Mucosa of rectum (tissue), 2 donors: ENCODE measurements around the gene RFPL4AL1.
"Not testable (repeated sequence)": the region's sequence is repeated elsewhere in the genome, so short reads cannot be mapped to it uniquely, and the experiment has no call there.

Source experiments
- H3K27ac ChIP-seq, 2 donors: one replicate each; pipeline ENCODE4 v1.7.0; 2013; ENCODE audit warnings: inconsistent platforms in 2 of 2, low read depth in 2 of 2, low read length in 2 of 2
- H3K27me3 ChIP-seq, 2 donors: one replicate each; pipeline ENCODE4 v1.7.0; 2013; ENCODE audit warnings: low read length in 2 of 2; ENCODE audit not compliant: control insufficient read depth in 2 of 2, insufficient read depth in 2 of 2
- H3K36me3 ChIP-seq, 2 donors: one replicate each; pipeline ENCODE4 v1.7.0; 2013; ENCODE audit warnings: low read length in 2 of 2; ENCODE audit not compliant: control insufficient read depth in 2 of 2, insufficient read depth in 2 of 2
- H3K4me1 ChIP-seq, 2 donors: one replicate each; pipeline ENCODE4 v1.7.0; 2013; ENCODE audit warnings: low read length in 2 of 2, mild to moderate bottlenecking in 1 of 2; ENCODE audit not compliant: control insufficient read depth in 2 of 2, insufficient read depth in 2 of 2
- H3K4me3 ChIP-seq, 2 donors: one replicate each; pipeline ENCODE4 v1.7.0; 2013; ENCODE audit warnings: low read length in 2 of 2
- H3K9ac ChIP-seq, 2 donors: one replicate each; pipeline ENCODE4 v1.7.0; 2013; ENCODE audit warnings: low read length in 2 of 2, low read depth in 1 of 2, mild to moderate bottlenecking in 1 of 2
- H3K9me3 ChIP-seq, 2 donors: one replicate each; pipeline ENCODE4 v1.7.0; 2013; ENCODE audit warnings: low read length in 2 of 2; ENCODE audit not compliant: control insufficient read depth in 2 of 2
- donor health status: healthy.
- donor health status: Normal muscosa, but diverticular disease.

Gene RFPL4AL1

DNA sequence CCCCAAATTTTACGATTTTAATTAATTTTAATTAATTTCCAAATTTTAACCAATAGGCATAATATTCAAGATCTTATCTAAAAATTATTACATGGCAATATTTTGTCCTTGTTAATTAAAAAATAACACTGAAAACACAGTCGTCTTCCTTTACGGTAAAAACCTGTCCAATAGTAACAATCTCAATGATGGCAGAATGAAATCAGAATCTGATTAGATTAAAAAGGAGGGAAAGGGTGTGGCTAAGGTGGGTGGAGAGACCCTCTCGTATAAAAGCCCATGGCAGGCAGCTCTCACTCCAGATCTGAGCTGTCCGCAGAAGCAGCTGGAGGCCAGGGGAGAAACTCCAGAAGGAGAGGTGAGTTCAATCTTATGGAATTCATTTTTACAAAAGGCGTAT, at the start of gene RFPL4AL1:
TSS of gene RFPL4AL1 (plus strand) at position 301 of the 400 bp plus-strand sequence. CDS start 2,687 bp downstream, outside the sequence.
- not testable (repeated sequence) for H3K9ac ChIP-seq, H3K4me3 ChIP-seq, H3K27ac ChIP-seq, H3K36me3 ChIP-seq, H3K9me3 ChIP-seq, H3K27me3 ChIP-seq, H3K4me1 ChIP-seq

DNA sequence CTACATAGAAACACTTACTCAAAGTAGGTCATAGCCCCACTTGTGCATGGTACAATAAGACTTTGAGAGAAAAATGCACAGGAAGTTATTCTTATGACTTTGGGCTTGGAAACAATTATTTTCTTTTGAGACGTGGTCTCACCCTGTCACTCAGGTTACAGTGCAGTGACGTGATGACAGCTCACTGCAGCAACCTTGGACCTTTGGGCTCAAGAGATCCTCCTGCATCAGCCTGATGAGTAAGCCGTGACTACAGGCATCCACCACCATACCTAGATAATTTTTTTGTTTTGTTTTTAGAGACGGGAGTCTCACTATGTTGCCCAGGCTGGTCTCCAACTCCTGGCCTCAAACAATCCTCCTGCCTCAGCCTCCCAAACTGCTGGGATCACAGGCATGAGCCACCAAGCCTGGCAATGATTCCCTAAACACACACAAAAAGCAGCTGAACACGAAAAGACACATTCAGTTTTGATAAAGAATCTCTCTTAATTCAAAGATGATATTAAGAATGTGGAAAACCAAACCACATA, 48.6 kb upstream of the RFPL4AL1 start:
- peaks cover 0 to 2% of the 10 kb centered on the region in 2 donors for H3K9me3 ChIP-seq
- no peak overlapping the region for H3K4me3 ChIP-seq
- peaks cover 0 to 5% of the 10 kb centered on the region in 2 donors for H3K27me3 ChIP-seq
- H3K36me3 ChIP-seq: no peaks in the 10 kb centered on the region
- no peaks in the 10 kb centered on the region for H3K4me1 ChIP-seq
- no peak overlapping the region for H3K27ac ChIP-seq
- no peak overlapping the region for H3K9ac ChIP-seq

DNA sequence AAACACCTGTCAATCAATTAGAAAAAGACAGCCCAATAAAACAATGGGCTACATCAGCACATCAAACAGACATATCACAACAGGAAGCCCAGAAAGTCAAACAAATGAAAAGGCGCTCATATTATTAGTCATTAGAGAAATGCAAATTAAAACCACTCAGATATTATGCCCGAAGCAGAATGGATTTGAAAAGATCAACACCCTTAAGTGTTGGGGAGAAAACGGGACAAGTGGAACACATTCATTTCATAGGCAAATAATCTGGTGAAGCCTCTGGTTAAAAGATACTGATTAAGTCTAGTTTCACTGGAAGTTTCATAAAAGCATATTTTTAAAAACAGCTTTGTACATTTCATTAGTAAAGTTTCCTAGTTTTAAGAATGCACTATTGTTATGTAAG, 48.1 kb upstream of the RFPL4AL1 start:
- peaks cover 0 to 5% of the 10 kb centered on the region in 2 donors for H3K27me3 ChIP-seq
- H3K9me3 ChIP-seq: peaks cover 0 to 2% of the 10 kb centered on the region in 2 donors
- H3K9ac ChIP-seq: no peak overlapping the region
- no peak overlapping the region for H3K27ac ChIP-seq
- H3K4me1 ChIP-seq: no peaks in the 10 kb centered on the region
- H3K4me3 ChIP-seq: no peak overlapping the region
- H3K36me3 ChIP-seq: no peaks in the 10 kb centered on the region

DNA sequence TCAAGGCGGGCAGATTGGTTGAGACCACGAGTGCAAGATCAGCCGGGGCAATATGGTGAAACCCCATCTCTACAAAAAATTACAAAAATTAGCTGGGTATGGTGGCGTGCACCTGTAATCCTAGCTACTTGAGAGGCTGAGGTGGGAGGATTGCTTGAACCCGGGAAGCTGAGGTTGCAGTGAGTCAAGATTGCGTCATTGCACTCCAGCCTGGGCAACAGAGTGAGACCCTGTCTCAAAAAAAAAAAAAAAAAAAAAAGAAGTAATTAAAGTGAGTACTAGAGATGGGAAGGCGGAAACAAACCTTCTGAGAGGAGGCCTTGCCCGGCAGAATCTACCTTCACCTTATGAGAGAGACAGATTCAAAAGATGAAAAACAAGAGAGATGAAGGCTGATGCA, 45.4 kb upstream of the RFPL4AL1 start:
- no peak overlapping the region for H3K27ac ChIP-seq
- peaks cover 0 to 2% of the 10 kb centered on the region in 2 donors for H3K9me3 ChIP-seq
- H3K27me3 ChIP-seq: no peaks in the 10 kb centered on the region
- H3K36me3 ChIP-seq: no peaks in the 10 kb centered on the region
- no peak overlapping the region for H3K9ac ChIP-seq
- H3K4me1 ChIP-seq: no peaks in the 10 kb centered on the region
- H3K4me3 ChIP-seq: no peak overlapping the region

DNA sequence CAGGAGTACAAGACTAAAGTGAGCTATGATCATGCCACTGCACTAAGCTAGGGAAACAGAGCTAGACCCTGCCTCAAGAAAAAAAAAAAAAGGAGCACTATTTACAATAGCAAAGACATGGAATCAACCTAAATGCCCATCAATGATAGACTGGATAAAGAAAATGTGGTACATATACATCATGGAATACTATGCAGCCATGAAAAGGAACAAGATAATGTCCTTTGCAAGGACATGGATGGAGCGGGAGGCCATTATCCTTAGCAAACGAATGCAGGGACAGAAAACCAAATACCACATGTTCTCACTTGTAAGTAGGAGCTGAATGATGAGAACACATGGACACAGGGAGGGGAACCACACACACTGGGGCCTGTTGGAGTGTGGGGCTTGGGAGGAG, 38.5 kb upstream of the RFPL4AL1 start:
- H3K4me3 ChIP-seq, H3K9me3 ChIP-seq, H3K9ac ChIP-seq, H3K36me3 ChIP-seq, H3K27me3 ChIP-seq, H3K4me1 ChIP-seq, H3K27ac ChIP-seq: not testable (repeated sequence)

DNA sequence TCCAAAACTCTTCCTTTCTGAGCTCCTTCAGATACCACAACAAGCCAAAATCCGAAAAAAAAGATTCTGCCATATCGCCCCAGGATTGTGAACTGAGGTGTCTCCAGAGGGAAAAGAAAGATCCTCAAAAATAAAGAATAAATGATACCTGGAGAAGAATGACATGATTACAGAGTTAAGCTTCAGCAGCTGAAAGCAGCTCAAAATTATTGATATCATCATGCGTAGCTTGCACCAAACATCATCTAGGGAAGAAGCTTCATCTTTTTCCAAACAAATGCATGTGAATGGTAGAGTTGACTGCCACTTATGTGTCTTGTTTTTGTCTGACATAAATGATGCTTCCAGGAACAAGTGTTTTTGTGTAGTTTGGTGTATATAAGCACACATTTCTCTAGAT, 30.6 kb upstream of the RFPL4AL1 start, which contains the start of gene NLRP9:
TSS of gene NLRP9 (minus strand) at position 101 of the 400 bp plus-strand sequence. CDS start at position 73, 28 bp downstream.
- H3K4me3 ChIP-seq: no peak within 1 kb of the TSS
- H3K9ac ChIP-seq: no peak within 1 kb of the TSS
- no peaks in the 10 kb centered on the region for H3K9me3 ChIP-seq
- no peak within 1 kb of the TSS for H3K27ac ChIP-seq
- no peaks in the 10 kb centered on the region for H3K36me3 ChIP-seq
- H3K4me1 ChIP-seq: no peaks in the 10 kb centered on the region
- no peaks in the 10 kb centered on the region for H3K27me3 ChIP-seq

DNA sequence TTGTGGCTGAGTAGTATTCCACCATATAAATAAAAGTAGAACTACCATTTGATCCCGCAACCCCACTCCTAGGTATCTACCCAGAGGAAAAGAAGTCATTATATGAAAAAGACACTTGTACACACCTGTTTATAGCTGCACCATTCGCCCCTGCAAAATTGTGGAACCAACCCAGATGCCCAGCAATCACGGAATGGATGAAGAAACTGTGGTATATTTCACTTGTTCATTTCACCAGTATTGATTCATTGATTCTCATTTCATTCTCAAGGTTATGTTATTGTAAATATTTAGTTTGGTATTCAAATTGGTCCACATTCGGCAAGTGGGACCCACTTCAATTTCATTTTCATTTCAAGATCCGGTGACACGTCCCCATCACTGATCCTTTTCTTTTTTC, 18.2 kb upstream of the RFPL4AL1 start:
- Histone ChIP-seq H3K27me3 (no peaks in the 10 kb centered on the region), H3K9ac (no peak overlapping the region), H3K4me1 (peaks cover 0 to 6% of the 10 kb centered on the region in 2 donors), H3K27ac (no peak overlapping the region), H3K9me3 (no peaks in the 10 kb centered on the region), H3K4me3 (no peak overlapping the region), H3K36me3 (no peaks in the 10 kb centered on the region)

DNA sequence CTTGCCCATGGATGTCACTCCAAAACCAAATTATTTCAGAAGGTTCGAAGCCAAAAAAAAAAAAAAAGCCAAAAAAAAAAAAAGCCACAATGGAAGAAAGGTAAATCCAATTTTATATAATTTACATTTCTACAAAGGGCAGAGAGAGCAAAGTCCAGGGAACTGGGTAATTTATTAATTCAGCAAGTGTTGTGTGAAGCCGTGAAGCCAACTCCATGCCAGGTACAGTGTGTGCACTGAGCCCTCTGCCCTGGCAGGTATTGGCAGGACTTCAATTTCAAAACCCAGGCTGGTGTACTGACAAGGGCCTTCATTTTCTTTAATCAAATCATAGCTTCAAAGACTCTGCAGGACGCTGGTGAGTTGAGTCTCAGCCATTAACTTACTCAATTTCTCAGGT, 15.5 kb upstream of the RFPL4AL1 start:
- H3K27me3 ChIP-seq: no peaks in the 10 kb centered on the region
- H3K27ac ChIP-seq: no peak overlapping the region

DNA sequence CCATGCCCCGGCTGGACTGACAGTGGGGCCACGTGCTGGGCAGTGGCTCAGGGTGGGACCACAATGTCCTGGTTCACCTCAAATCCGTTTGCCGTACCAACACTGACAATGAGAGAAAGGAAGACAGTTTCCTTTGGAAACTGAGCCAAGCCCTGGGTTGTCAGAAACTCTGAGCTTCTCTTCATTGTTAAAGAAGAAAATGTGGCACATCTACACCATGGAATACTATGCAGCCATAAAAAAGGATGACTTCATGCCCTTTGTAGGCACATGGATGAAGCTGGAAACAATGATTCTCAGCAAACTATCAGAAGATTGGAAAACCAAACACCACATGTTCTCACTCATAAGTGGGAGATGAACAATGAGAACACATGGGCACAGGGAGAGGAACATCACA, 12.1 kb upstream of the RFPL4AL1 start:
- H3K4me1 ChIP-seq, H3K4me3 ChIP-seq, H3K36me3 ChIP-seq, H3K9ac ChIP-seq, H3K27me3 ChIP-seq, H3K27ac ChIP-seq, H3K9me3 ChIP-seq: not testable (repeated sequence)

More for the DNA sequence above, 15.5 kb upstream of the RFPL4AL1 start:
- H3K36me3 ChIP-seq: no peaks in the 10 kb centered on the region
- H3K4me3 ChIP-seq: no peak overlapping the region
- peaks cover 0 to 6% of the 10 kb centered on the region in 2 donors for H3K4me1 ChIP-seq
- H3K9me3 ChIP-seq: no peaks in the 10 kb centered on the region
- H3K9ac ChIP-seq: no peak overlapping the region

DNA sequence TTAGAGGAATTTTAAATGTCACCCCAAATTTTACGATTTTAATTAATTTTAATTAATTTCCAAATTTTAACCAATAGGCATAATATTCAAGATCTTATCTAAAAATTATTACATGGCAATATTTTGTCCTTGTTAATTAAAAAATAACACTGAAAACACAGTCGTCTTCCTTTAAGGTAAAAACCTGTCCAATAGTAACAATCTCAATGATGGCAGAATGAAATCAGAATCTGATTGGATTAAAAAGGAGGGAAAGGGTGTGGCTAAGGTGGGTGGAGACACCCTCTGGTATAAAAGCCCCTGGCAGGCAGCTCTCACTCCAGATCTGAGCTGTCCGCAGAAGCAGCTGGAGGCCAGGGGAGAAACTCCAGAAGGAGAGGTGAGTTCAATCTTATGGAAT, 10.1 kb upstream of the RFPL4AL1 start, which contains the start of gene RFPL4A:
TSS of gene RFPL4A (plus strand) at position 301 of the 400 bp plus-strand sequence. CDS start 2,704 bp downstream, outside the sequence.
- H3K27me3 ChIP-seq, H3K9ac ChIP-seq, H3K4me3 ChIP-seq, H3K27ac ChIP-seq, H3K9me3 ChIP-seq, H3K4me1 ChIP-seq, H3K36me3 ChIP-seq: not testable (repeated sequence)

DNA sequence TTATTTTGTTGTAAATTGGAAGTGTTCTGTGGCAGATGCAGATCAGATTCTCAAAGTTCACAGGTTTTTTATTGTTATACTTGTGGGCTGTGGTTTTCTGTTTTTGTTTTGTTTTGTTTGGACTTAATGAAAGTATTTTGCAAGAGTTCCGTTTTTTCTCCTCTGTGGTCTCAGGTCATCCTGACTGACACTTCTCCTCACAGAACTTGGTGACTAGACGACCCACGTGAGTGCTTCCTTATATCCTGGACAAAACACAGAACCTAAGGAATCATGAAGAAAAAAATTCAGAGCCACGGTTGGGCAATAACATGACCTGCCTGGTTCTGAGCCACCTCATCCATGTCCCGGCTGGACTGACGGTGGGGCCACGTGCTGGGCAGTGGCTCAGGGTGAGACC, 2.5 kb upstream of the RFPL4AL1 start:
- Histone ChIP-seq H3K27me3 (no peaks in the 10 kb centered on the region), H3K36me3 (no peaks in the 10 kb centered on the region), H3K9ac (no peak overlapping the region), H3K4me1 (no peaks in the 10 kb centered on the region), H3K27ac (no peak overlapping the region), H3K4me3 (no peak overlapping the region), H3K9me3 (no peaks in the 10 kb centered on the region)
